ENCODE measurements around the gene ATE1. TPM values are rescaled to one million over a fixed set of nuclear protein-coding genes. Genes with fewer than 3 reads are reported as not detected.
"Not testable (repeated sequence)": the region's sequence is repeated elsewhere in the genome, so short reads cannot be mapped to it uniquely, and the experiment has no call there.

ATE1 gene
- total RNA-seq, 1 experiment from 2014 or later: 40.4 TPM

DNA sequence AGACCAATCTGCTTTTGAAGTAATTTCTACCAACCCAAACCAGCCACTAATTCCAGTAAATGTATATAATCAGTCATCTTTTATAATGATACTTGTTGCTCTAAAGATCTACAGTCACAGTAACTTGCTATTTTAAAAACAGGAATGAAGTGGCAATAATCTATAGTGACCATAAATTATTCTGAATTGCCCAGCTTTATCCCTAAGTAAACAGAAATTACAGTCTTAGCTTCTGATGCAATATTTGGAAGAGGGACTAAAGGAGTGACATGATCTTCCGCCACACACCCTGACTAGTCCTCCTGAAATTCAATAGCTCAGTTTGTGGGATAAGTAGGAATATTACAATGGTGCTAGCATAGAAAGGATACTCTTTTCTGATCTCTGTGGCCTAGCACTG, 96.1 kb downstream of the ATE1 start:
- no peak for DNase-seq (ENCODE audit: unreplicated experiment)
- Mint-ChIP-seq H3K27me3 (ENCODE audit: insufficient read depth, unreplicated experiment) (no peaks in the 10 kb centered on the region), H3K4me3 (ENCODE audit: unreplicated experiment) (no peak overlapping the region), H3K4me1 (ENCODE audit: insufficient read depth, unreplicated experiment) (no peaks in the 10 kb centered on the region), H3K27ac (ENCODE audit: low read depth, unreplicated experiment) (no peak overlapping the region), H3K36me3 (ENCODE audit: insufficient read depth, unreplicated experiment) (peaks cover 23% of the 10 kb centered on the region), H3K9me3 (ENCODE audit: unreplicated experiment) (no peaks in the 10 kb centered on the region)
- intact Hi-C loops (cut with micrococcal nuclease): no loop called here
- ChIA-PET CTCF (interaction anchor here (0.7 to 4.1 kb wide), 3 partner anchors 7 to 883 kb away, joined by 3 to 18 read pairs (median 3); no protein-coding TSS in a partner anchor), POLR2A (no interaction called here)
- BruUV-seq (replicated peaks): no TSS peak
- TF ChIP-seq, protein P1, sequence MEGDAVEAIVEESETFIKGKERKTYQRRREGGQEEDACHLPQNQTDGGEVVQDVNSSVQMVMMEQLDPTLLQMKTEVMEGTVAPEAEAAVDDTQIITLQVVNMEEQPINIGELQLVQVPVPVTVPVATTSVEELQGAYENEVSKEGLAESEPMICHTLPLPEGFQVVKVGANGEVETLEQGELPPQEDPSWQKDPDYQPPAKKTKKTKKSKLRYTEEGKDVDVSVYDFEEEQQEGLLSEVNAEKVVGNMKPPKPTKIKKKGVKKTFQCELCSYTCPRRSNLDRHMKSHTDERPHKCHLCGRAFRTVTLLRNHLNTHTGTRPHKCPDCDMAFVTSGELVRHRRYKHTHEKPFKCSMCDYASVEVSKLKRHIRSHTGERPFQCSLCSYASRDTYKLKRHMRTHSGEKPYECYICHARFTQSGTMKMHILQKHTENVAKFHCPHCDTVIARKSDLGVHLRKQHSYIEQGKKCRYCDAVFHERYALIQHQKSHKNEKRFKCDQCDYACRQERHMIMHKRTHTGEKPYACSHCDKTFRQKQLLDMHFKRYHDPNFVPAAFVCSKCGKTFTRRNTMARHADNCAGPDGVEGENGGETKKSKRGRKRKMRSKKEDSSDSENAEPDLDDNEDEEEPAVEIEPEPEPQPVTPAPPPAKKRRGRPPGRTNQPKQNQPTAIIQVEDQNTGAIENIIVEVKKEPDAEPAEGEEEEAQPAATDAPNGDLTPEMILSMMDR (IDR thresholded peaks at IDR 0.05; ENCODE audit: unreplicated experiment): no peak

GRCh38 chr10:121831237-121831636, 96.6 kb downstream of the ATE1 start:
- H3K4me3 Mint-ChIP-seq (ENCODE audit: unreplicated experiment): no peak overlapping the region
- intact Hi-C loops (cut with micrococcal nuclease): no loop called here
- H3K4me1 Mint-ChIP-seq (ENCODE audit: insufficient read depth, unreplicated experiment): no peaks in the 10 kb centered on the region
- TF ChIP-seq, protein P1 (IDR thresholded peaks at IDR 0.05; ENCODE audit: unreplicated experiment): no peak
- H3K27me3 Mint-ChIP-seq (ENCODE audit: insufficient read depth, unreplicated experiment): no peaks in the 10 kb centered on the region
- POLR2A ChIA-PET: no interaction called here
- no peak overlapping the region for H3K27ac Mint-ChIP-seq (ENCODE audit: low read depth, unreplicated experiment)
- peaks cover 25% of the 10 kb centered on the region for H3K36me3 Mint-ChIP-seq (ENCODE audit: insufficient read depth, unreplicated experiment)
- BruUV-seq (replicated peaks): no TSS peak
- no peak for DNase-seq (ENCODE audit: unreplicated experiment)
- no peaks in the 10 kb centered on the region for H3K9me3 Mint-ChIP-seq (ENCODE audit: unreplicated experiment)
- CTCF ChIA-PET: interaction anchor here (1.2 to 4.1 kb wide), 2 partner anchors 7 to 53 kb away, joined by 3 to 18 read pairs; no protein-coding TSS in a partner anchor

DNA sequence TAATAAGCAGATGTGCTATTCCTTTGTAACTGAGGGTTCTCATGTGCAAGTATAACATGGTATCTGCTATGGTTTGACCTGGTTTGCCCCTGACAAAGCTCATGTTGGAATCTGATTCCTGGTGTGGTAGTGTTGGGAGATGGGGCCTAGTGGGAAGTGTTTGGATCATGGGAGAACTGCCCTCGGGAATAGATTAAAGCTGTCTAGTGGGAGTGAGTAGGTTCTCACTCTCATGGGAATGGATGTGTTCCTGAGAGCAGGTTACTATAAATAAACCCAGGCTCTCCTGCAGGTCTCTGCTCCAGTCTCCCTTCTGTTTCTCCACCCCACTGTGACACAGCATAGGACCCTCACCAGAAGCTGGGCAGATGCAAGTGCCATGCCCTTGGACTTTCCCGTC, 97.7 kb downstream of the ATE1 start:
- POLR2A ChIA-PET: no interaction called here
- no peak overlapping the region for H3K4me3 Mint-ChIP-seq (ENCODE audit: unreplicated experiment)
- no peaks in the 10 kb centered on the region for H3K27me3 Mint-ChIP-seq (ENCODE audit: insufficient read depth, unreplicated experiment)
- H3K9me3 Mint-ChIP-seq (ENCODE audit: unreplicated experiment): no peaks in the 10 kb centered on the region
- CTCF ChIA-PET: interaction anchor here (0.6 to 1.2 kb wide), 2 partner anchors 52 to 888 kb away, joined by 3 read pairs; no protein-coding TSS in a partner anchor
- no peaks in the 10 kb centered on the region for H3K4me1 Mint-ChIP-seq (ENCODE audit: insufficient read depth, unreplicated experiment)
- BruUV-seq (replicated peaks): no TSS peak
- peaks cover 18% of the 10 kb centered on the region for H3K36me3 Mint-ChIP-seq (ENCODE audit: insufficient read depth, unreplicated experiment)
- TF ChIP-seq, protein P1 (IDR thresholded peaks at IDR 0.05; ENCODE audit: unreplicated experiment): no peak
- intact Hi-C loops (cut with micrococcal nuclease): no loop called here
- no peak for DNase-seq (ENCODE audit: unreplicated experiment)
- H3K27ac Mint-ChIP-seq (ENCODE audit: low read depth, unreplicated experiment): no peak overlapping the region

GRCh38 chr10:121828045-121828444, 99.8 kb downstream of the ATE1 start:
- intact Hi-C loops (cut with micrococcal nuclease): no loop called here
- CTCF ChIA-PET: interaction anchor here (0.5 to 1.5 kb wide), 3 partner anchors 605 to 885 kb away, joined by 3 to 6 read pairs (median 4); no protein-coding TSS in a partner anchor

GRCh38 chr10:121826773-121827172, 101.1 kb downstream of the ATE1 start:
- intact Hi-C loops (cut with micrococcal nuclease); H3K4me3 Mint-ChIP-seq (ENCODE audit: unreplicated experiment); H3K27ac Mint-ChIP-seq (ENCODE audit: low read depth, unreplicated experiment); POLR2A ChIA-PET; H3K9me3 Mint-ChIP-seq (ENCODE audit: unreplicated experiment); H3K4me1 Mint-ChIP-seq (ENCODE audit: insufficient read depth, unreplicated experiment); DNase-seq (ENCODE audit: unreplicated experiment); H3K27me3 Mint-ChIP-seq (ENCODE audit: insufficient read depth, unreplicated experiment); BruUV-seq (replicated peaks): not testable (repeated sequence)
- CTCF ChIA-PET: interaction anchor here (0.7 kb wide), 1 partner anchor 31 kb away, joined by 3 read pairs; no protein-coding TSS in a partner anchor
- peaks cover 11% of the 10 kb centered on the region for H3K36me3 Mint-ChIP-seq (ENCODE audit: insufficient read depth, unreplicated experiment)

More at GRCh38 chr10:121828045-121828444, 99.8 kb downstream of the ATE1 start:
- H3K27ac Mint-ChIP-seq (ENCODE audit: low read depth, unreplicated experiment): no peak overlapping the region
- no peak for DNase-seq (ENCODE audit: unreplicated experiment)
- BruUV-seq (replicated peaks): no TSS peak
- peaks cover 12% of the 10 kb centered on the region for H3K36me3 Mint-ChIP-seq (ENCODE audit: insufficient read depth, unreplicated experiment)
- H3K4me3 Mint-ChIP-seq (ENCODE audit: unreplicated experiment): no peak overlapping the region
- H3K9me3 Mint-ChIP-seq (ENCODE audit: unreplicated experiment): no peaks in the 10 kb centered on the region
- POLR2A ChIA-PET: no interaction called here
- H3K27me3 Mint-ChIP-seq (ENCODE audit: insufficient read depth, unreplicated experiment): no peaks in the 10 kb centered on the region
- TF ChIP-seq, protein P1 (IDR thresholded peaks at IDR 0.05; ENCODE audit: unreplicated experiment): no peak
- H3K4me1 Mint-ChIP-seq (ENCODE audit: insufficient read depth, unreplicated experiment): no peaks in the 10 kb centered on the region
